ENCODE measurements around the gene BACH2.
"Not testable (repeated sequence)": the region's sequence is repeated elsewhere in the genome, so short reads cannot be mapped to it uniquely, and the experiment has no call there.

Gene BACH2

GRCh38 chr6:90214966-90215365 lies 81.7 kb downstream of the BACH2 start:
- TF ChIP-seq CTCF (IDR thresholded peaks at IDR 0.05; ENCODE audit: borderline replicate concordance, insufficient read depth, low read depth, low read length): no peak
- H3K4me3 ChIP-seq (ENCODE audit: low read depth, low read length): no peak overlapping the region

- no peak overlapping the region for H3K4me3 ChIP-seq (ENCODE audit: low read depth, low read length)
- TF ChIP-seq CTCF (IDR thresholded peaks at IDR 0.05; ENCODE audit: borderline replicate concordance, insufficient read depth, low read depth, low read length): no peak
These were observed 82.2 kb downstream of the BACH2 start for GRCh38 chr6:90214461-90214860.

- H3K4me3 ChIP-seq (ENCODE audit: low read depth, low read length): no peak overlapping the region
- no peak for TF ChIP-seq CTCF (IDR thresholded peaks at IDR 0.05; ENCODE audit: borderline replicate concordance, insufficient read depth, low read depth, low read length)
These were observed 84.4 kb downstream of the BACH2 start for GRCh38 chr6:90212274-90212673.

- no peak for TF ChIP-seq CTCF (IDR thresholded peaks at IDR 0.05; ENCODE audit: borderline replicate concordance, insufficient read depth, low read depth, low read length)
These were observed 87.1 kb downstream of the BACH2 start for GRCh38 chr6:90209527-90209926.

GRCh38 chr6:90208690-90209089 lies 88.0 kb downstream of the BACH2 start:
- H3K4me3 ChIP-seq (ENCODE audit: low read depth, low read length): not testable (repeated sequence)

More at GRCh38 chr6:90209527-90209926, 87.1 kb downstream of the BACH2 start:
- no peak overlapping the region for H3K4me3 ChIP-seq (ENCODE audit: low read depth, low read length)

GRCh38 chr6:90204327-90205056 lies 92.2 kb downstream of the BACH2 start:
- H3K4me3 ChIP-seq (ENCODE audit: low read depth, low read length): no peak overlapping the region
- no peak for TF ChIP-seq CTCF (IDR thresholded peaks at IDR 0.05; ENCODE audit: borderline replicate concordance, insufficient read depth, low read depth, low read length)

- no peak overlapping the region for H3K4me3 ChIP-seq (ENCODE audit: low read depth, low read length)
- TF ChIP-seq CTCF (IDR thresholded peaks at IDR 0.05; ENCODE audit: borderline replicate concordance, insufficient read depth, low read depth, low read length): no peak
These were observed 93.0 kb downstream of the BACH2 start for GRCh38 chr6:90203672-90204071.

Data from GM12875 (cell line).